HAP-1 (cell line): ENCODE measurements around the gene ATXN2.
A peak's percentile ranks its signal among the peaks of the same experiment; 100 is the strongest.
"Not testable (repeated sequence)": the region's sequence is repeated elsewhere in the genome, so short reads cannot be mapped to it uniquely, and the experiment has no call there.

Source experiments
- DNase-seq, 2 experiments: peaks; one replicate each; pipeline ENCODE4 v3.0.0-alpha.2; 2016 to 2020; ENCODE audit warnings: low spot score in 2 of 2
- H3K27me3 ChIP-seq: fragments of 250-450 bp; sonication (Bioruptor Pico); 2 replicates; pipeline ENCODE4 v1.5.1; 2020; ENCODE audit warnings: low read depth, mild to moderate bottlenecking, moderate library complexity
- H3K36me3 ChIP-seq: fragments of 250-450 bp; sonication (Bioruptor Pico); replicated peaks from 2 replicates; pipeline ENCODE4 v1.5.1; 2020; ENCODE audit warnings: mild to moderate bottlenecking
- H3K4me1 ChIP-seq: fragments of 250-450 bp; sonication (Bioruptor Pico); 2 replicates; pipeline ENCODE4 v1.5.1; 2020; ENCODE audit warnings: mild to moderate bottlenecking
- H3K4me3 ChIP-seq: fragments of 250-450 bp; sonication (Bioruptor Pico); 2 replicates; pipeline ENCODE4 v1.5.1; 2020; ENCODE audit warnings: mild to moderate bottlenecking, moderate library complexity
- H3K9me3 ChIP-seq: fragments of 250-450 bp; sonication (Bioruptor Pico); 2 replicates; pipeline ENCODE4 v1.5.1; 2020; ENCODE audit warnings: mild to moderate bottlenecking, moderate library complexity
- in situ Hi-C: fragments of 300-500 bp; cut with MboI; formaldehyde crosslinking; loops from 3 replicates; pipeline ENCODE4 v1.14.3; 2020; ENCODE audit warnings: low sequenced_read_pairs, inconsistent platforms, mixed read lengths

The ATXN2 gene

GRCh38 chr12:111573476-111573875 lies 25.6 kb downstream of the ATXN2 start:
- Histone ChIP-seq H3K9me3 (no peaks in the 10 kb centered on the region), H3K4me1 (no peaks in the 10 kb centered on the region), H3K36me3 (0 out of 2 replicates have a peak, but pooled peaks cover 3% of the 10 kb centered on the region), H3K27me3 (no peaks in the 10 kb centered on the region), H3K4me3 (no peak overlapping the region)
- in situ Hi-C loops: no loop called here
- DNase-seq: no peak

GRCh38 chr12:111570084-111570961 lies 28.8 kb downstream of the ATXN2 start:
- Histone ChIP-seq H3K36me3 (no peaks in the 10 kb centered on the region; the same call in 1 of the 2 replicates), H3K27me3 (no peaks in the 10 kb centered on the region), H3K4me3 (no peak overlapping the region), H3K4me1 (no peaks in the 10 kb centered on the region), H3K9me3 (no peaks in the 10 kb centered on the region)
- no peak for DNase-seq
- in situ Hi-C loops: no loop called here

GRCh38 chr12:111569363-111570083 lies 29.6 kb downstream of the ATXN2 start:
- Histone ChIP-seq H3K4me3 (no peak overlapping the region), H3K9me3 (no peaks in the 10 kb centered on the region), H3K4me1 (no peaks in the 10 kb centered on the region)

GRCh38 chr12:111560844-111561243 lies 38.3 kb downstream of the ATXN2 start:
- H3K9me3 ChIP-seq, DNase-seq, H3K4me3 ChIP-seq, H3K36me3 ChIP-seq, H3K27me3 ChIP-seq, in situ Hi-C loops: not testable (repeated sequence)
- peaks cover 23% of the 10 kb centered on the region for H3K4me1 ChIP-seq

More at GRCh38 chr12:111569363-111570083, 29.6 kb downstream of the ATXN2 start:
- no peaks in the 10 kb centered on the region; the same call in 1 of the 2 replicates for H3K36me3 ChIP-seq
- no peaks in the 10 kb centered on the region for H3K27me3 ChIP-seq
- DNase-seq: no peak
- in situ Hi-C loops: no loop called here

- Histone ChIP-seq H3K36me3 (peaks cover 14% of the 10 kb centered on the region), H3K9me3 (no peaks in the 10 kb centered on the region; the same call in 1 of the 2 replicates)
- in situ Hi-C loops: no loop called here
Measured at GRCh38 chr12:111558107-111558376, 41.1 kb downstream of the ATXN2 start.

GRCh38 chr12:111557271-111558106 lies 41.6 kb downstream of the ATXN2 start:
- no peaks in the 10 kb centered on the region for H3K27me3 ChIP-seq
- in situ Hi-C loops: no loop called here
- peaks cover 14% of the 10 kb centered on the region for H3K36me3 ChIP-seq
- peaks cover 23% of the 10 kb centered on the region for H3K4me1 ChIP-seq
- H3K9me3 ChIP-seq: no peaks in the 10 kb centered on the region; the same call in 1 of the 2 replicates
- DNase-seq: peak; percentile 27 to 91
- H3K4me3 ChIP-seq: no peak overlapping the region

More at GRCh38 chr12:111558107-111558376, 41.1 kb downstream of the ATXN2 start:
- Histone ChIP-seq H3K4me1 (peaks cover 21% of the 10 kb centered on the region), H3K27me3 (no peaks in the 10 kb centered on the region), H3K4me3 (no peak overlapping the region)
- no peak for DNase-seq

GRCh38 chr12:111556676-111557075 lies 42.4 kb downstream of the ATXN2 start:
- H3K4me1 ChIP-seq: peaks cover 23% of the 10 kb centered on the region
- in situ Hi-C loops: no loop called here
- H3K9me3 ChIP-seq: no peaks in the 10 kb centered on the region; the same call in 1 of the 2 replicates
- peaks cover 20% of the 10 kb centered on the region for H3K36me3 ChIP-seq
- H3K4me3 ChIP-seq: no peak overlapping the region
- DNase-seq: no peak
- no peaks in the 10 kb centered on the region for H3K27me3 ChIP-seq

GRCh38 chr12:111555313-111555712 lies 43.8 kb downstream of the ATXN2 start:
- in situ Hi-C loops, H3K4me3 ChIP-seq, H3K27me3 ChIP-seq, DNase-seq, H3K9me3 ChIP-seq: not testable (repeated sequence)
- peaks cover 24% of the 10 kb centered on the region for H3K36me3 ChIP-seq
- H3K4me1 ChIP-seq: peaks cover 23% of the 10 kb centered on the region

- H3K27me3 ChIP-seq: no peaks in the 10 kb centered on the region
- peaks cover 38% of the 10 kb centered on the region for H3K36me3 ChIP-seq
- peaks cover 7% of the 10 kb centered on the region for H3K4me1 ChIP-seq
- no peak for DNase-seq
- no peak overlapping the region for H3K4me3 ChIP-seq
- no peaks in the 10 kb centered on the region for H3K9me3 ChIP-seq
- in situ Hi-C loops: no loop called here
Measured at GRCh38 chr12:111546758-111547383, 52.2 kb downstream of the ATXN2 start.

- Histone ChIP-seq H3K9me3 (no peaks in the 10 kb centered on the region), H3K4me1 (peaks cover 7% of the 10 kb centered on the region), H3K27me3 (no peaks in the 10 kb centered on the region), H3K36me3 (peaks cover 38% of the 10 kb centered on the region), H3K4me3 (no peak overlapping the region)
- DNase-seq: no peak
- in situ Hi-C loops: no loop called here
Measured at GRCh38 chr12:111546171-111546570, 52.9 kb downstream of the ATXN2 start.

GRCh38 chr12:111544032-111544431 lies 55.1 kb downstream of the ATXN2 start:
- DNase-seq: no peak
- peaks cover 7% of the 10 kb centered on the region for H3K4me1 ChIP-seq
- no peaks in the 10 kb centered on the region for H3K9me3 ChIP-seq
- in situ Hi-C loops: no loop called here
- no peak overlapping the region for H3K4me3 ChIP-seq
- peaks cover 30% of the 10 kb centered on the region for H3K36me3 ChIP-seq
- H3K27me3 ChIP-seq: no peaks in the 10 kb centered on the region

GRCh38 chr12:111532751-111533150 lies 66.4 kb downstream of the ATXN2 start:
- no peak overlapping the region for H3K4me3 ChIP-seq
- no peaks in the 10 kb centered on the region for H3K4me1 ChIP-seq
- H3K36me3 ChIP-seq: peaks cover 20% of the 10 kb centered on the region
- in situ Hi-C loops: no loop called here
- H3K9me3 ChIP-seq: no peaks in the 10 kb centered on the region
- H3K27me3 ChIP-seq: no peaks in the 10 kb centered on the region
- no peak for DNase-seq
